22Rv1 (cell line): ENCODE data around the gene CPNE4.

ENCODE experiments used
- ZFX ChIP-seq: fragments of 450-650 bp; IDR thresholded peaks from 2 replicates; pipeline ENCODE4 v1.6.1; 2017; ENCODE audit warnings: antibody characterized with exemption, borderline replicate concordance
- TF ChIP-seq, protein P1 (sequence below): fragments of 450-650 bp; IDR thresholded peaks from 2 replicates; pipeline ENCODE4 v1.5.1; 2017; ENCODE audit warnings: mild to moderate bottlenecking

DNA sequence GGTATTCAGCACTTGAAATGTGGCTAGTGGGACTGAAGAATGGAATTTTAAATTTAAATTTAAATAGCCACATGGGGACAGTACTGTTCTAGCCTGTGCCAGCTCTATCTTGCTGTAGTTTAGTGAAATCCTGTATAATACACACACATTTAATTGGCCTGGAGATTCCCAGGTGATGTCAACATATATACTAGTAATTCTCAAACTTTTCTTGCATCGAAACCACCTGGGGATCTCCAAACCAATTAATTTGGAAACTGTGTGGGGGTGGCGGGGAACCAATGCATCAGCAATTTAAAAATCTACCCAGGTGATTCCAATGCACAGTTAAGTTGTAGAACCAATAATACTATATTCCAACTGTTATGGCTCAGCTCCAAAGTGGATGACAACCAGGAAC is 303.1 kb downstream of the CPNE4 start:
- no peak for TF ChIP-seq ZFX
- TF ChIP-seq, protein P1, sequence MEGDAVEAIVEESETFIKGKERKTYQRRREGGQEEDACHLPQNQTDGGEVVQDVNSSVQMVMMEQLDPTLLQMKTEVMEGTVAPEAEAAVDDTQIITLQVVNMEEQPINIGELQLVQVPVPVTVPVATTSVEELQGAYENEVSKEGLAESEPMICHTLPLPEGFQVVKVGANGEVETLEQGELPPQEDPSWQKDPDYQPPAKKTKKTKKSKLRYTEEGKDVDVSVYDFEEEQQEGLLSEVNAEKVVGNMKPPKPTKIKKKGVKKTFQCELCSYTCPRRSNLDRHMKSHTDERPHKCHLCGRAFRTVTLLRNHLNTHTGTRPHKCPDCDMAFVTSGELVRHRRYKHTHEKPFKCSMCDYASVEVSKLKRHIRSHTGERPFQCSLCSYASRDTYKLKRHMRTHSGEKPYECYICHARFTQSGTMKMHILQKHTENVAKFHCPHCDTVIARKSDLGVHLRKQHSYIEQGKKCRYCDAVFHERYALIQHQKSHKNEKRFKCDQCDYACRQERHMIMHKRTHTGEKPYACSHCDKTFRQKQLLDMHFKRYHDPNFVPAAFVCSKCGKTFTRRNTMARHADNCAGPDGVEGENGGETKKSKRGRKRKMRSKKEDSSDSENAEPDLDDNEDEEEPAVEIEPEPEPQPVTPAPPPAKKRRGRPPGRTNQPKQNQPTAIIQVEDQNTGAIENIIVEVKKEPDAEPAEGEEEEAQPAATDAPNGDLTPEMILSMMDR, result no peak
